ENCODE data around the gene ZNF823.
A peak's percentile ranks its signal among the peaks of the same experiment; 100 is the strongest.
"Not testable (repeated sequence)": the region's sequence is repeated elsewhere in the genome, so short reads cannot be mapped to it uniquely, and the experiment has no call there.

Gene ZNF823

GRCh38 chr19:11676661-11677600, 61.8 kb downstream of the ZNF823 start:
- not testable (repeated sequence) for DNase-seq

- DNase-seq = no peak
Measured at GRCh38 chr19:11675569-11675968, 63.2 kb downstream of the ZNF823 start.

DNA sequence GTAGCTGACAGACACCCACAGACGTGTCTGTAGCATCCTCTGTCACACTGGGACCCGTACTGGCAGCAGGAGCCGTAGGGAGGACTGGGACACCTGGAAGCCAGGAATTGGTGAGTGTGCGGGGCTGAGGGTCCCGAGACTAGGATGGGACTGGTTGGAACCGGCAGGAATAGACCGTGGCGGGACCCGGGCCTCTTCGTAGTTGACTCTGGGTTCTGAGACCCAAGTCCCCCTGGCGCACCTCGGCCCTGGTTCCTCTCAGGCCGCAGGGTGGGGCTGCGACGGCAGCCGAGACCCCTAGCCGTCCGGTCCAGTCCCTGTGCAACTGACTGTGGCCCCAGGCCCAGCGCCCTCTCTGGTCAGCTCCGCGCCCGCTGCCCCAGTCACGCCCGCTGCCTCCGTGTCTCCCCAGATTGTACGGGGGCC, 64.7 kb downstream of the ZNF823 start:
- no peak for DNase-seq

DNA sequence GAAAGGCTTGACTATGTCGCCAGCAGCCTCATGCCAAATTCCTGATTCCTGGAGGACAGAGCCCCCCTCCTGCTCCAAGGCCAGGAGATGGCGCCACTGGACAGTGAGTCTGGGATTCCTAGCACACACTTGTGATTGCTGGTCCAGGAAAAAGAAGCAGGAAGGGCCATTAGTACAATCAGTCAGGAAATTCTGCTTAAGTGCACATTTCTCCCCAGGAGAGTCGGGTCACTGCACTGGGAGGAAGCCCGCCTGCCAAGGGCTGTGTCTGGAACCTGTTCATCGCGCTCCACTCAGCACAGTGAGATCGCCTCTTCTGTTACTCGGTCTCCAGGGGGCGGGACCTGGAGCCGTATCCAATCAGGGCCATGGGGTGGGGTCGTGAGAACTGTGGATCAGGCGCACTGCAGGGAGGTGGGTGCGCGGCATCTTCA, 65.1 kb downstream of the ZNF823 start:
- peak; percentile 33 for DNase-seq
